CD4-positive, alpha-beta T cell treated with Interferon alpha-2 for 1 hour (primary cell): Measurements from ENCODE around the gene CCDC171.
"Not testable (repeated sequence)": the region's sequence is repeated elsewhere in the genome, so short reads cannot be mapped to it uniquely, and the experiment has no call there.

ENCODE experiments used
- DNase-seq, 2 donors: peaks; one replicate each; pipeline ENCODE4 v3.0.0-alpha.2; 2020 to 2022

Gene CCDC171

GRCh38 chr9:15699876-15700559 is 147.2 kb downstream of the CCDC171 start:
- DNase-seq: not testable (repeated sequence)

- no peak for DNase-seq
These were observed 154.2 kb downstream of the CCDC171 start for GRCh38 chr9:15707000-15707399.

GRCh38 chr9:15711531-15711930 is 158.7 kb downstream of the CCDC171 start:
- DNase-seq: no peak

GRCh38 chr9:15711931-15712330 is 159.1 kb downstream of the CCDC171 start:
- DNase-seq: no peak

GRCh38 chr9:15714746-15715145 is 161.9 kb downstream of the CCDC171 start:
- DNase-seq: no peak

GRCh38 chr9:15717290-15717967 is 164.6 kb downstream of the CCDC171 start:
- DNase-seq: no peak

GRCh38 chr9:15718423-15718822 is 165.6 kb downstream of the CCDC171 start:
- DNase-seq: no peak

- DNase-seq: no peak
These were observed 168.0 kb downstream of the CCDC171 start for GRCh38 chr9:15720861-15721260.

GRCh38 chr9:15722888-15723287 is 170.0 kb downstream of the CCDC171 start:
- no peak for DNase-seq

GRCh38 chr9:15724016-15724415 is 171.2 kb downstream of the CCDC171 start:
- DNase-seq: no peak

- DNase-seq: no peak
These were observed 171.8 kb downstream of the CCDC171 start for GRCh38 chr9:15724612-15725011.

GRCh38 chr9:15725953-15726352 is 173.1 kb downstream of the CCDC171 start:
- no peak for DNase-seq

- no peak for DNase-seq
These were observed 176.7 kb downstream of the CCDC171 start for GRCh38 chr9:15729507-15729906.

- no peak for DNase-seq
These were observed 182.4 kb downstream of the CCDC171 start for GRCh38 chr9:15735083-15735857.

- DNase-seq: no peak
These were observed 183.7 kb downstream of the CCDC171 start for GRCh38 chr9:15736569-15736968.

GRCh38 chr9:15738011-15738410 is 185.2 kb downstream of the CCDC171 start:
- no peak for DNase-seq

GRCh38 chr9:15741015-15741414 is 188.2 kb downstream of the CCDC171 start:
- DNase-seq: no peak

- DNase-seq: no peak
These were observed 190.7 kb downstream of the CCDC171 start for GRCh38 chr9:15743512-15743911.

GRCh38 chr9:15744196-15744595 is 191.4 kb downstream of the CCDC171 start:
- no peak for DNase-seq

GRCh38 chr9:15746905-15747304 is 194.1 kb downstream of the CCDC171 start:
- no peak for DNase-seq

GRCh38 chr9:15755660-15756059 is 202.8 kb downstream of the CCDC171 start:
- no peak for DNase-seq

GRCh38 chr9:15761551-15761950 is 208.7 kb downstream of the CCDC171 start:
- DNase-seq: no peak

GRCh38 chr9:15763371-15763770 is 210.5 kb downstream of the CCDC171 start:
- no peak for DNase-seq

- no peak for DNase-seq
These were observed 211.3 kb downstream of the CCDC171 start for GRCh38 chr9:15764131-15764530.
